Activated naive CD8-positive, alpha-beta T cell treated with anti-CD3 and anti-CD28 coated beads, Interleukin-2, amount 50 U/mL, for 16 hours (primary cell): ENCODE measurements around the gene MYH14.
"Not testable (repeated sequence)": the region's sequence is repeated elsewhere in the genome, so short reads cannot be mapped to it uniquely, and the experiment has no call there.

Source experiments
- DNase-seq: peaks from one replicate; pipeline ENCODE4 v3.0.0-alpha.2; 2020; ENCODE audit warnings: low read depth, low spot score

Gene MYH14

GRCh38 chr19:50224986-50225747 lies 21.7 kb downstream of the MYH14 start:
- no peak for DNase-seq

GRCh38 chr19:50226536-50226935 lies 23.1 kb downstream of the MYH14 start:
- no peak for DNase-seq

- DNase-seq: not testable (repeated sequence)
Observed at GRCh38 chr19:50228153-50228552, 24.7 kb downstream of the MYH14 start.

- DNase-seq: no peak
Observed at GRCh38 chr19:50230379-50231351, 27.2 kb downstream of the MYH14 start.

- DNase-seq: not testable (repeated sequence)
Observed at GRCh38 chr19:50231417-50231816, 28.0 kb downstream of the MYH14 start.

- no peak for DNase-seq
Observed at GRCh38 chr19:50231821-50232220, 28.4 kb downstream of the MYH14 start.

- no peak for DNase-seq
Observed at GRCh38 chr19:50232600-50232999, 29.2 kb downstream of the MYH14 start.

GRCh38 chr19:50233308-50233910 lies 30.0 kb downstream of the MYH14 start:
- no peak for DNase-seq

- DNase-seq: not testable (repeated sequence)
Observed at GRCh38 chr19:50237493-50237892, 34.1 kb downstream of the MYH14 start.

- DNase-seq: no peak
Observed at GRCh38 chr19:50238043-50238442, 34.6 kb downstream of the MYH14 start.

- DNase-seq: no peak
Observed at GRCh38 chr19:50239921-50240590, 36.6 kb downstream of the MYH14 start.

- no peak for DNase-seq
Observed at GRCh38 chr19:50242581-50242980, 39.2 kb downstream of the MYH14 start.

GRCh38 chr19:50244695-50245094 lies 41.3 kb downstream of the MYH14 start:
- no peak for DNase-seq

GRCh38 chr19:50248413-50248812 lies 45.0 kb downstream of the MYH14 start:
- no peak for DNase-seq

GRCh38 chr19:50248826-50249225 lies 45.4 kb downstream of the MYH14 start:
- DNase-seq: no peak

GRCh38 chr19:50249636-50250035 lies 46.2 kb downstream of the MYH14 start:
- DNase-seq: no peak

GRCh38 chr19:50250450-50251136 lies 47.2 kb downstream of the MYH14 start:
- no peak for DNase-seq

GRCh38 chr19:50252111-50252886 lies 48.9 kb downstream of the MYH14 start:
- DNase-seq: no peak

GRCh38 chr19:50252887-50253268 lies 49.5 kb downstream of the MYH14 start:
- no peak for DNase-seq

GRCh38 chr19:50255115-50255514 lies 51.7 kb downstream of the MYH14 start:
- DNase-seq: no peak
